ENCODE measurements around the gene TRIM42.

The TRIM42 gene

GRCh38 chr3:140711390-140712035 lies 33.6 kb downstream of the TRIM42 start:
- no peak for DNase-seq

GRCh38 chr3:140712301-140712700 lies 34.4 kb downstream of the TRIM42 start:
- DNase-seq, result peak; percentile 53

- peak; percentile 94 for DNase-seq
Observed at GRCh38 chr3:140715035-140715434, 37.2 kb downstream of the TRIM42 start.

GRCh38 chr3:140717921-140718320 lies 40.1 kb downstream of the TRIM42 start:
- no peak for DNase-seq

GRCh38 chr3:140719841-140720614 lies 42.2 kb downstream of the TRIM42 start:
- no peak for DNase-seq

GRCh38 chr3:140723576-140723975 lies 45.7 kb downstream of the TRIM42 start:
- no peak for DNase-seq

GRCh38 chr3:140724856-140725812 lies 47.3 kb downstream of the TRIM42 start:
- DNase-seq, result no peak

- no peak for DNase-seq
Observed at GRCh38 chr3:140726066-140726465, 48.2 kb downstream of the TRIM42 start.

- DNase-seq, result peak; percentile 39
Observed at GRCh38 chr3:140727886-140728285, 50.0 kb downstream of the TRIM42 start.

- DNase-seq, result no peak
Observed at GRCh38 chr3:140731440-140732119, 53.7 kb downstream of the TRIM42 start.

GRCh38 chr3:140733623-140734022 lies 55.8 kb downstream of the TRIM42 start:
- DNase-seq, result no peak

- DNase-seq, result peak; percentile 76
Observed at GRCh38 chr3:140736863-140737460, 59.1 kb downstream of the TRIM42 start.

- no peak for DNase-seq
Observed at GRCh38 chr3:140742116-140742515, 64.3 kb downstream of the TRIM42 start.

- no peak for DNase-seq
Observed at GRCh38 chr3:140748171-140748570, 70.3 kb downstream of the TRIM42 start.

GRCh38 chr3:140748903-140749302 lies 71.0 kb downstream of the TRIM42 start:
- DNase-seq, result no peak
